MM.1S (cell line): ENCODE data around the gene AGGF1.

Source experiments
- CTCF ChIP-seq: fragments of 300-600 bp; sonication (generic); IDR thresholded peaks from 2 replicates; pipeline ENCODE4 v1.5.1; 2016; ENCODE audit warnings: antibody characterized with exemption, low read length, mixed read lengths
- EZH2 ChIP-seq: fragments of 300-600 bp; sonication (generic); optimal IDR thresholded peaks from 2 replicates; pipeline ENCODE3; 2017; ENCODE audit warnings: low read depth, mild to moderate bottlenecking, antibody characterized with exemption, low read length, mixed read lengths
- EZH2phosphoT487 ChIP-seq: fragments of 300-600 bp; sonication (generic); IDR thresholded peaks from 2 replicates; pipeline ENCODE4 v1.6.1; 2018; ENCODE audit warnings: antibody characterized with exemption, low read length

- TF ChIP-seq CTCF: no peak
- TF ChIP-seq EZH2: no peak
- TF ChIP-seq EZH2phosphoT487: no peak
These were observed 71.1 kb downstream of the AGGF1 start for GRCh38 chr5:77101298-77101697.
